Breast epithelium (tissue), 4 donors: ENCODE data around the gene TOMM34. TPM values are rescaled to one million over a fixed set of nuclear protein-coding genes. Genes with fewer than 3 reads are reported as not detected.

Experiments
- DNase-seq, 2 donors: peaks; one replicate each; pipeline ENCODE4 v3.0.0-alpha.2; 2019; ENCODE audit warnings: low spot score in 2 of 2
- H3K27ac ChIP-seq, 2 donors: fragments of 200-600 bp; sonication (generic) in 1 of 2; one replicate each; pipeline ENCODE4 v1.5.1; 2016 to 2019; ENCODE audit warnings: mild to moderate bottlenecking in 1 of 2
- H3K27me3 ChIP-seq, 2 donors: fragments of 200-600 bp; sonication (generic) in 1 of 2; one replicate each; pipeline versions ENCODE4 v1.5.1 to v1.6.0; 2017 to 2019; ENCODE audit warnings: control low read depth in 1 of 2, mild to moderate bottlenecking in 1 of 2
- H3K36me3 ChIP-seq: fragments of 200-600 bp; one replicate; pipeline ENCODE4 v1.5.1; 2019
- H3K4me1 ChIP-seq, 2 donors: fragments of 200-600 bp; sonication (generic); one replicate each; pipeline ENCODE4 v1.5.1; 2016 to 2019; ENCODE audit warnings: control low read depth in 1 of 2
- H3K4me3 ChIP-seq, 3 donors: fragments of 200-600 bp; sonication (generic); 1 replicate in 2 of 3; 2 replicates in 1 of 3; pipeline ENCODE4 v1.5.1; 2016 to 2019; ENCODE audit warnings: mild to moderate bottlenecking in 3 of 3, moderate library complexity in 2 of 3
- H3K9me3 ChIP-seq, 2 donors: fragments of 200-600 bp; sonication (generic) in 1 of 2; one replicate each; pipeline ENCODE4 v1.5.1; 2016 to 2019; ENCODE audit warnings: control low read depth in 1 of 2
- CTCF ChIP-seq, 3 donors: fragments of 450-650 bp; IDR thresholded peaks; one replicate each; pipeline ENCODE4 v1.5.1; 2016 to 2017; ENCODE audit warnings: antibody characterized with exemption in 3 of 3, mild to moderate bottlenecking in 3 of 3, moderate library complexity in 3 of 3
- POLR2A ChIP-seq: fragments of 450-650 bp; IDR thresholded peaks from one replicate; pipeline ENCODE4 v1.6.1; 2016; ENCODE audit warnings: antibody characterized with exemption, mild to moderate bottlenecking, moderate library complexity
- POLR2AphosphoS5 ChIP-seq, 3 donors: sonication (generic); formaldehyde crosslinking; IDR thresholded peaks; one replicate each; pipeline ENCODE4 v1.6.1; 2017; ENCODE audit warnings: antibody characterized with exemption in 3 of 3
- intact Hi-C: fragments of 100-400 bp; cut with DNase I; formaldehyde crosslinking; loops from one replicate; pipeline ENCODE4 v1.15.1; 2023; ENCODE audit warnings: low total_unique reads
- total RNA-seq, 3 donors: library from RNA; depleted of rRNA; stranded (reverse); fragments of >200 nt; gene quantifications; one replicate each; pipeline ENCODE4 v1.1.0, GENCODE V29; 2016

TOMM34 gene
- total RNA-seq, 3 donors from 2014 or later = 14.6 to 21.0 (median 20.3) TPM

- Histone ChIP-seq H3K9me3 (no peaks in the 10 kb centered on the region), H3K27ac (no peak overlapping the region), H3K27me3 (no peaks in the 10 kb centered on the region), H3K36me3 (peaks cover 20% of the 10 kb centered on the region), H3K4me3 (no peak overlapping the region), H3K4me1 (no peaks in the 10 kb centered on the region)
- intact Hi-C loops = no loop called here
- TF ChIP-seq POLR2AphosphoS5 (IDR thresholded peaks at IDR 0.05) = no peak
- no peak for TF ChIP-seq CTCF (IDR thresholded peaks at IDR 0.05)
- no peak for TF ChIP-seq POLR2A
- no peak for DNase-seq
These were observed 9.8 kb downstream of the TOMM34 start for GRCh38 chr20:44950368-44950767.

DNA sequence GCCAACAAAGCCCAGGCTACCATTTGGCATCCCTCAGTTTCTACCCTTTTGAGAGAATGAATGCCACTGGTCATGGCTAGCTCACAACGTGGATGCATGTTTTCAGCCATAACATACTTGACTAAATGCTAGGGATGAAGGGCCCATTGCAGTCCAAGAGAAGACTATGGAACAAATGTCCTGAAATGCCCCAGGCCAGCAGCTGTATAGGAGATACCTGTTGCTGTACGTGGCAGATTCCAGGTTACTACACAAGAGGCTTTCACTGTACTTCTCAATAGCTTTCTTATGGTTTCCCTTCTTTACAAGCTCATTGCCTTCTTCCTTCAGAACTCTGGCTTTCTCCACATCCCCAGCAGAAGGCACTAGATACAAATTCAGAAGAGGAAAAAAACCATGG, 11.7 kb downstream of the TOMM34 start:
- H3K27ac ChIP-seq = no peak overlapping the region
- no peaks in the 10 kb centered on the region for H3K9me3 ChIP-seq
- H3K4me3 ChIP-seq = no peak overlapping the region
- H3K27me3 ChIP-seq = no peaks in the 10 kb centered on the region
- TF ChIP-seq POLR2AphosphoS5 (IDR thresholded peaks at IDR 0.05) = no peak
- TF ChIP-seq CTCF (IDR thresholded peaks at IDR 0.05) = no peak
- no peak for TF ChIP-seq POLR2A
- H3K36me3 ChIP-seq = peaks cover 14% of the 10 kb centered on the region
- DNase-seq = no peak
- no peaks in the 10 kb centered on the region for H3K4me1 ChIP-seq
- intact Hi-C loops = no loop called here

DNA sequence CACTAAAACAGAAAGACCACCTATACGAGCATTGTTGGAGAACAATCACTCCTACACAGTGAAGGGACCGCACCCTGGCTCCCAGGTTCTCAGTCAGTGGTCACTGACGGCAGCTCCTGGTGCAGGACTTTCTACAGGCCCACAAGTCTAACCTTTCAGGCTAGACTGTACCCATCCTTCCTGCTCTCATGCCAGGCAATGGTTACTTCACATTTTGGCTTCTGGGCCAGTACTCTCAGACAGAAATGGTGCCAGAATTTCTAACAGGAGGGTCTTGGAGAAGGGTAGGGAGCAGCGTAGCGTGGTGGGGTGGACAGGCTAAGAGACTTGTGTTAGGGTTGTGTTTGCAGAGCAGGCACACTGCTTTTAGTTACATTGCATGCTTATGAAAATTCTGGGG, 12.1 kb downstream of the TOMM34 start:
- no peak for DNase-seq
- TF ChIP-seq POLR2A = no peak
- no peak for TF ChIP-seq CTCF (IDR thresholded peaks at IDR 0.05)
- no peak for TF ChIP-seq POLR2AphosphoS5 (IDR thresholded peaks at IDR 0.05)
- peaks cover 18% of the 10 kb centered on the region for H3K36me3 ChIP-seq

DNA sequence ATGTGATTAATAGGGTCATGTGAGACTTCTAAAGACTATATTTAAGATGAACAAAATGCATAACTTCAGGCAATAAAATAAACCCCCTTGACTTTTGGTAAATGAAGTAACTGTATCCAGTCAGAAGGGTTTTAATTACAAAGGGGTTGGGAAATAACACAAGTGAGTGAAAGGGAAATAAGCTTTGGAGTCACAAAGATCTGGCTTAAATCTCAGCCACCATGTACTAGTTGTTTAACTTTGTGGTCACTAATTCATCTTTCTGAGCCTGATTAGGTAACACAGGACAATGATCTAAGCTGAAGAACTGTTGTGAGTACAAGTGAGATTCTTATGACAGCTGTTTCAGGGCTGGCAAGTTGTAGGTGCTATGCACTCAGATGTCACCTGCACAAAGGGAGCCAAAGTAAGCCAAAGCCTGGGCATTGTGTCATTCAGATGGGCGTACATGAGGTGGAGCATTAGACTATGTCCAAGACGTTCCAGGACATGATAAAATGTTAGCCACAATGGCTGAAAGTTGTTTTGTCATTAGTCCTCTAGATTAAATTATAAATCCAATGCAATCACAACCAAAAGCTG, 13.8 kb downstream of the TOMM34 start:
- no peak overlapping the region for H3K4me3 ChIP-seq
- H3K9me3 ChIP-seq = no peaks in the 10 kb centered on the region
- no peaks in the 10 kb centered on the region for H3K27me3 ChIP-seq
- TF ChIP-seq CTCF (IDR thresholded peaks at IDR 0.05) (no peak), POLR2A (no peak), POLR2AphosphoS5 (IDR thresholded peaks at IDR 0.05) (no peak)
- H3K4me1 ChIP-seq = no peaks in the 10 kb centered on the region
- peaks cover 24% of the 10 kb centered on the region for H3K36me3 ChIP-seq
- DNase-seq = no peak
- intact Hi-C loops = no loop called here
- H3K27ac ChIP-seq = no peak overlapping the region

More for the DNA sequence above, 12.1 kb downstream of the TOMM34 start:
- H3K4me1 ChIP-seq = no peaks in the 10 kb centered on the region
- no peak overlapping the region for H3K4me3 ChIP-seq
- intact Hi-C loops = no loop called here
- no peaks in the 10 kb centered on the region for H3K9me3 ChIP-seq
- no peaks in the 10 kb centered on the region for H3K27me3 ChIP-seq
- no peak overlapping the region for H3K27ac ChIP-seq

- DNase-seq = no peak
- Histone ChIP-seq H3K9me3 (no peaks in the 10 kb centered on the region), H3K36me3 (peaks cover 21% of the 10 kb centered on the region), H3K4me1 (no peaks in the 10 kb centered on the region), H3K27me3 (no peaks in the 10 kb centered on the region), H3K27ac (no peak overlapping the region), H3K4me3 (no peak overlapping the region)
- intact Hi-C loops = no loop called here
- TF ChIP-seq POLR2A (no peak), POLR2AphosphoS5 (IDR thresholded peaks at IDR 0.05) (no peak), CTCF (IDR thresholded peaks at IDR 0.05) (no peak)
These were observed 14.9 kb downstream of the TOMM34 start for GRCh38 chr20:44945261-44945660.
